ENCODE results near the gene MXRA8.

The MXRA8 gene

GRCh38 chr1:1305300-1306069 is 52.9 kb downstream of the MXRA8 start:
- Mint-ChIP-seq H3K27me3 (no peaks in the 10 kb centered on the region), H3K4me1 (peaks cover 16% of the 10 kb centered on the region), H3K9me3 (no peaks in the 10 kb centered on the region), H3K27ac (ENCODE audit: low read depth) (peak overlapping the region; percentile 88), H3K36me3 (ENCODE audit: insufficient read depth) (peaks cover 9% of the 10 kb centered on the region), H3K4me3 (peak overlapping the region; percentile 84)
- ATAC-seq (replicated peaks; ENCODE audit: extremely low read depth, poor library complexity, severe bottlenecking) = peak; percentile 44
- DNase-seq (ENCODE audit: low spot score in 2 of 2) = peak; percentile 49 to 62

GRCh38 chr1:1304331-1305299 is 53.7 kb downstream of the MXRA8 start:
- Mint-ChIP-seq H3K27ac (ENCODE audit: low read depth) (no peak overlapping the region), H3K4me3 (peak overlapping the region; percentile 84), H3K27me3 (no peaks in the 10 kb centered on the region), H3K4me1 (peaks cover 16% of the 10 kb centered on the region), H3K36me3 (ENCODE audit: insufficient read depth) (peaks cover 9% of the 10 kb centered on the region), H3K9me3 (no peaks in the 10 kb centered on the region)
- DNase-seq (ENCODE audit: low spot score in 2 of 2) (no peak), ATAC-seq (replicated peaks; ENCODE audit: extremely low read depth, poor library complexity, severe bottlenecking) (no peak)

GRCh38 chr1:1303736-1304135 is 54.6 kb downstream of the MXRA8 start:
- no peak overlapping the region for H3K4me3 Mint-ChIP-seq
- no peak overlapping the region for H3K27ac Mint-ChIP-seq (ENCODE audit: low read depth)
- ATAC-seq (replicated peaks; ENCODE audit: extremely low read depth, poor library complexity, severe bottlenecking) = no peak
- H3K9me3 Mint-ChIP-seq = no peaks in the 10 kb centered on the region
- H3K36me3 Mint-ChIP-seq (ENCODE audit: insufficient read depth) = peaks cover 9% of the 10 kb centered on the region
- no peak for DNase-seq (ENCODE audit: low spot score in 2 of 2)
- peaks cover 16% of the 10 kb centered on the region for H3K4me1 Mint-ChIP-seq
- no peaks in the 10 kb centered on the region for H3K27me3 Mint-ChIP-seq

GRCh38 chr1:1302951-1303509 is 55.3 kb downstream of the MXRA8 start:
- no peaks in the 10 kb centered on the region for H3K9me3 Mint-ChIP-seq
- no peak overlapping the region for H3K4me3 Mint-ChIP-seq
- H3K27me3 Mint-ChIP-seq = no peaks in the 10 kb centered on the region
- no peak overlapping the region for H3K27ac Mint-ChIP-seq (ENCODE audit: low read depth)
- peaks cover 5% of the 10 kb centered on the region for H3K36me3 Mint-ChIP-seq (ENCODE audit: insufficient read depth)
- H3K4me1 Mint-ChIP-seq = peaks cover 16% of the 10 kb centered on the region
- ATAC-seq (replicated peaks; ENCODE audit: extremely low read depth, poor library complexity, severe bottlenecking) = no peak
- no peak for DNase-seq (ENCODE audit: low spot score in 2 of 2)

All from central memory CD8-positive, alpha-beta T cell (primary cell).